ENCODE results near the gene IVL.

- TF ChIP-seq, protein P1, sequence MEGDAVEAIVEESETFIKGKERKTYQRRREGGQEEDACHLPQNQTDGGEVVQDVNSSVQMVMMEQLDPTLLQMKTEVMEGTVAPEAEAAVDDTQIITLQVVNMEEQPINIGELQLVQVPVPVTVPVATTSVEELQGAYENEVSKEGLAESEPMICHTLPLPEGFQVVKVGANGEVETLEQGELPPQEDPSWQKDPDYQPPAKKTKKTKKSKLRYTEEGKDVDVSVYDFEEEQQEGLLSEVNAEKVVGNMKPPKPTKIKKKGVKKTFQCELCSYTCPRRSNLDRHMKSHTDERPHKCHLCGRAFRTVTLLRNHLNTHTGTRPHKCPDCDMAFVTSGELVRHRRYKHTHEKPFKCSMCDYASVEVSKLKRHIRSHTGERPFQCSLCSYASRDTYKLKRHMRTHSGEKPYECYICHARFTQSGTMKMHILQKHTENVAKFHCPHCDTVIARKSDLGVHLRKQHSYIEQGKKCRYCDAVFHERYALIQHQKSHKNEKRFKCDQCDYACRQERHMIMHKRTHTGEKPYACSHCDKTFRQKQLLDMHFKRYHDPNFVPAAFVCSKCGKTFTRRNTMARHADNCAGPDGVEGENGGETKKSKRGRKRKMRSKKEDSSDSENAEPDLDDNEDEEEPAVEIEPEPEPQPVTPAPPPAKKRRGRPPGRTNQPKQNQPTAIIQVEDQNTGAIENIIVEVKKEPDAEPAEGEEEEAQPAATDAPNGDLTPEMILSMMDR (IDR thresholded peaks at IDR 0.05; ENCODE audit: low read length): no peak
- no peak for TF ChIP-seq EZH2 (optimal IDR thresholded peaks at IDR 0.05; ENCODE audit: low read depth, low read length)
- TF ChIP-seq EZH2phosphoT487 (IDR thresholded peaks at IDR 0.05; ENCODE audit: low read length): no peak
Observed at GRCh38 chr1:152864443-152864842, 43.9 kb upstream of the IVL start.
